CD4-positive, alpha-beta T cell (primary cell): ENCODE measurements around the gene PAPLN. TPM values are rescaled to one million over a fixed set of nuclear protein-coding genes. Genes with fewer than 3 reads are reported as not detected.

Source experiments
- ATAC-seq: fragments of 200-7000 bp; cut with Tn5 transposase; one replicate; pipeline ENCODE4 v1.10.0; 2022; ENCODE audit warnings: mild to moderate bottlenecking; ENCODE audit not compliant: poor library complexity
- CTCF ChIA-PET: fragments of 350-600 bp; sonication (Branson Sonifier 250); formaldehyde crosslinking; loops from one replicate; lab custom pipeline; 2021; ENCODE audit warnings: antibody characterized with exemption, inconsistent platforms; lab: Charles Lee
- POLR2A ChIA-PET: fragments of 350-600 bp; sonication (Branson Sonifier 250); formaldehyde crosslinking; loops from one replicate; lab custom pipeline; 2021; ENCODE audit warnings: antibody characterized with exemption, inconsistent platforms; lab: Charles Lee
- DNase-seq, 14 experiments: peaks; one replicate each; pipeline ENCODE4 v3.0.0-alpha.2; 2013 to 2020; ENCODE audit warnings: mixed read lengths in 2 of 14
- H3K27ac ChIP-seq, 2 donors: one replicate each; pipeline versions ENCODE4 v1.5.1 to v1.7.0; 2013; ENCODE audit warnings: low read length in 2 of 2, low read depth in 1 of 2, mild to moderate bottlenecking in 1 of 2
- H3K27me3 ChIP-seq, 2 experiments: 1 replicate in 1 of 2; 2 replicates in 1 of 2; pipeline versions ENCODE4 v1.6.1 to v1.7.0; 2013; ENCODE audit warnings: low read length in 2 of 2, control low read depth in 1 of 2, mild to moderate bottlenecking in 1 of 2, moderate library complexity in 1 of 2; ENCODE audit not compliant: insufficient read depth in 2 of 2, control insufficient read depth in 1 of 2
- H3K36me3 ChIP-seq: one replicate; pipeline ENCODE4 v1.6.1; 2013; ENCODE audit warnings: low read length, control low read depth; ENCODE audit not compliant: insufficient read depth
- H3K4me1 ChIP-seq: one replicate; pipeline ENCODE4 v1.6.1; 2013; ENCODE audit warnings: low read length, control low read depth; ENCODE audit not compliant: insufficient read depth
- H3K4me3 ChIP-seq: one replicate; pipeline ENCODE4 v1.5.1; 2013; ENCODE audit warnings: mild to moderate bottlenecking, low read length, moderate library complexity
- H3K9me3 ChIP-seq, 2 experiments: 1 replicate in 1 of 2; 2 replicates in 1 of 2; pipeline versions ENCODE4 v1.6.1 to v1.7.0; 2013; ENCODE audit warnings: low read length in 2 of 2, mild to moderate bottlenecking in 2 of 2, control low read depth in 1 of 2, moderate library complexity in 1 of 2; ENCODE audit not compliant: control insufficient read depth in 1 of 2, insufficient read depth in 1 of 2
- H3K27ac Mint-ChIP-seq: one replicate; pipeline ENCODE4 v1.8.0; 2020; ENCODE audit warnings: mixed read lengths
- H3K27me3 Mint-ChIP-seq: one replicate; pipeline ENCODE4 v1.8.0; 2021; ENCODE audit warnings: mixed read lengths
- H3K36me3 Mint-ChIP-seq: one replicate; pipeline ENCODE4 v1.8.0; 2021; ENCODE audit warnings: low read depth, mixed read lengths
- H3K4me1 Mint-ChIP-seq: one replicate; pipeline ENCODE4 v1.8.0; 2021; ENCODE audit warnings: low read depth, mixed read lengths
- H3K4me3 Mint-ChIP-seq: one replicate; pipeline ENCODE4 v1.8.0; 2020; ENCODE audit warnings: mild to moderate bottlenecking, mixed read lengths
- H3K9me3 Mint-ChIP-seq: one replicate; pipeline ENCODE4 v1.8.0; 2020; ENCODE audit warnings: mixed read lengths
- CTCF ChIP-seq: fragments of 200-600 bp; IDR thresholded peaks from one replicate; pipeline ENCODE4 v1.8.0; 2022; ENCODE audit warnings: antibody characterized with exemption, mild to moderate bottlenecking
- intact Hi-C, 2 experiments: fragments of 100-400 bp; cut with DNase I in 1 of 2; cut with micrococcal nuclease in 1 of 2; formaldehyde crosslinking; loops; one replicate each; pipeline versions ENCODE4 v1.15.1 to v1.9.0; 2023 to 2025; cut with DNase I, micrococcal nuclease
- total RNA-seq, 174 experiments: library from RNA in 2 of 174; stranded (reverse) in 2 of 174; gene quantifications; one replicate each; pipeline ENCODE4 v1.2.3 and lab custom pipeline; 2021 to 2026

Gene PAPLN
- total RNA-seq, 2 experiments from 2014 or later: 0.05 to 0.14 TPM

- peaks cover 7% of the 10 kb centered on the region for H3K36me3 ChIP-seq
- no peaks in the 10 kb centered on the region for H3K4me1 ChIP-seq
- intact Hi-C loops: no loop called here
- no peak for ATAC-seq
- Mint-ChIP-seq H3K4me1 (no peaks in the 10 kb centered on the region), H3K4me3 (no peak overlapping the region), H3K27me3 (no peaks in the 10 kb centered on the region), H3K9me3 (no peaks in the 10 kb centered on the region), H3K36me3 (peaks cover 24% of the 10 kb centered on the region), H3K27ac (no peak overlapping the region)
- no peak overlapping the region for H3K27ac ChIP-seq
- no peak for TF ChIP-seq CTCF
- no peak overlapping the region for H3K4me3 ChIP-seq
- ChIA-PET POLR2A (no interaction called here), CTCF (no interaction called here)
- H3K9me3 ChIP-seq: no peaks in the 10 kb centered on the region
- no peak for DNase-seq
- peaks cover 2 to 3% of the 10 kb centered on the region in 2 experiments for H3K27me3 ChIP-seq
Measured at GRCh38 chr14:73227812-73228781, 9.2 kb upstream of the PAPLN start.

GRCh38 chr14:73230051-73230450 is 7.3 kb upstream of the PAPLN start:
- Histone ChIP-seq H3K9me3 (no peaks in the 10 kb centered on the region), H3K27me3 (peaks cover 15 to 19% of the 10 kb centered on the region in 2 experiments), H3K4me3 (no peak overlapping the region), H3K36me3 (peaks cover 7% of the 10 kb centered on the region), H3K4me1 (no peaks in the 10 kb centered on the region), H3K27ac (no peak overlapping the region)
- TF ChIP-seq CTCF: no peak
- Mint-ChIP-seq H3K36me3 (peaks cover 11% of the 10 kb centered on the region), H3K27ac (no peak overlapping the region), H3K27me3 (peaks cover 16% of the 10 kb centered on the region), H3K4me1 (no peaks in the 10 kb centered on the region), H3K9me3 (no peaks in the 10 kb centered on the region), H3K4me3 (no peak overlapping the region)
- CTCF ChIA-PET: interaction anchor here (0.5 kb wide), 1 partner anchor 244 kb away, joined by 3 read pairs; no protein-coding TSS in a partner anchor
- DNase-seq (no peak), ATAC-seq (no peak)
- intact Hi-C loops: no loop called here
- POLR2A ChIA-PET: no interaction called here

- no peak for TF ChIP-seq CTCF
- H3K9me3 Mint-ChIP-seq: no peaks in the 10 kb centered on the region
- no peaks in the 10 kb centered on the region for H3K9me3 ChIP-seq
- ChIA-PET POLR2A (interaction anchor here (1.0 kb wide), 1 partner anchor 204 kb away, joined by 3 read pairs; no protein-coding TSS in a partner anchor), CTCF (no interaction called here)
- no peak overlapping the region for H3K4me3 Mint-ChIP-seq
- H3K4me1 ChIP-seq: peaks cover 4% of the 10 kb centered on the region
- H3K27ac ChIP-seq: no peak overlapping the region
- intact Hi-C loops: no loop called here
- H3K36me3 ChIP-seq: no peaks in the 10 kb centered on the region
- H3K36me3 Mint-ChIP-seq: peaks cover 5% of the 10 kb centered on the region
- no peak overlapping the region for H3K27ac Mint-ChIP-seq
- peaks cover 34 to 40% of the 10 kb centered on the region in 2 experiments for H3K27me3 ChIP-seq
- ATAC-seq (no peak), DNase-seq (no peak)
- H3K4me1 Mint-ChIP-seq: peaks cover 6% of the 10 kb centered on the region
- H3K4me3 ChIP-seq: no peak overlapping the region
- H3K27me3 Mint-ChIP-seq: peaks cover 38% of the 10 kb centered on the region
Measured at GRCh38 chr14:73231981-73232851, 5.1 kb upstream of the PAPLN start.
